HG02885 (cell line): Measurements from ENCODE around the gene BPIFA2.
A peak's percentile ranks its signal among the peaks of the same experiment; 100 is the strongest.
"Not testable (repeated sequence)": the region's sequence is repeated elsewhere in the genome, so short reads cannot be mapped to it uniquely, and the experiment has no call there.

ENCODE experiments used
- ATAC-seq: cut with Tn5 transposase; IDR thresholded peaks from one replicate; pipeline ENCODE4 v1.9.1; 2021; ENCODE audit warnings: mild to moderate bottlenecking; ENCODE audit not compliant: unreplicated experiment, poor library complexity

BPIFA2 gene

GRCh38 chr20:33167859-33168258 is at the start of gene BPIFA2:
TSS of gene BPIFA2 (plus strand) at chr20:33168159. CDS start at chr20:33169146, 987 bp downstream.
- ATAC-seq: no peak

GRCh38 chr20:33119725-33120720 is 47.9 kb upstream of the BPIFA2 start:
- ATAC-seq: peak; percentile 45

GRCh38 chr20:33120934-33121333 is 47.0 kb upstream of the BPIFA2 start:
- no peak for ATAC-seq

GRCh38 chr20:33122297-33122696 is 45.7 kb upstream of the BPIFA2 start:
- ATAC-seq: not testable (repeated sequence)

GRCh38 chr20:33124261-33124660 is 43.7 kb upstream of the BPIFA2 start:
- no peak for ATAC-seq

- no peak for ATAC-seq
These were observed 43.0 kb upstream of the BPIFA2 start for GRCh38 chr20:33124994-33125393.

GRCh38 chr20:33125983-33126382 is 42.0 kb upstream of the BPIFA2 start:
- no peak for ATAC-seq

GRCh38 chr20:33127422-33128097 is 40.4 kb upstream of the BPIFA2 start:
- ATAC-seq: no peak

GRCh38 chr20:33130568-33131061 is 37.3 kb upstream of the BPIFA2 start:
- no peak for ATAC-seq

- ATAC-seq: no peak
These were observed 35.9 kb upstream of the BPIFA2 start for GRCh38 chr20:33131949-33132473.

- ATAC-seq: no peak
These were observed 35.2 kb upstream of the BPIFA2 start for GRCh38 chr20:33132513-33133372.

- no peak for ATAC-seq
These were observed 34.5 kb upstream of the BPIFA2 start for GRCh38 chr20:33133373-33133941.

- ATAC-seq: no peak
These were observed 30.8 kb upstream of the BPIFA2 start for GRCh38 chr20:33137195-33137594.

GRCh38 chr20:33139467-33139866 is 28.5 kb upstream of the BPIFA2 start:
- ATAC-seq: no peak

- ATAC-seq: no peak
These were observed 22.4 kb upstream of the BPIFA2 start for GRCh38 chr20:33145521-33145920.

GRCh38 chr20:33147299-33147698 is 20.7 kb upstream of the BPIFA2 start:
- no peak for ATAC-seq

GRCh38 chr20:33148040-33148439 is 19.9 kb upstream of the BPIFA2 start:
- no peak for ATAC-seq

- ATAC-seq: no peak
These were observed 13.7 kb upstream of the BPIFA2 start for GRCh38 chr20:33154252-33154651.

- no peak for ATAC-seq
These were observed 9.1 kb upstream of the BPIFA2 start for GRCh38 chr20:33158637-33159385.
